ENCODE measurements around the gene KRTAP10-6. TPM values are rescaled to one million over a fixed set of nuclear protein-coding genes. Genes with fewer than 3 reads are reported as not detected.
"Not testable (repeated sequence)": the region's sequence is repeated elsewhere in the genome, so short reads cannot be mapped to it uniquely, and the experiment has no call there.

The KRTAP10-6 gene
- total RNA-seq, 1 donor from 2014 or later = not detected

GRCh38 chr21:44558695-44559094 lies 33.6 kb downstream of the KRTAP10-6 start, which contains the start of gene KRTAP10-3:
KRTAP10-3 (minus strand) TSS chr21:44558795; CDS start chr21:44558715, 80 bp downstream.
- Mint-ChIP-seq H3K36me3 (no peaks in the 10 kb centered on the region), H3K27ac (no peak within 1 kb of the TSS), H3K27me3 (peaks cover 10% of the 10 kb centered on the region), H3K9me3 (no peaks in the 10 kb centered on the region), H3K4me1 (ENCODE audit: unreplicated experiment) (no peaks in the 10 kb centered on the region), H3K4me3 (no peak within 1 kb of the TSS)
- DNase-seq (ENCODE audit: extremely low spot score, unreplicated experiment) = no peak
- TF ChIP-seq, protein P1, sequence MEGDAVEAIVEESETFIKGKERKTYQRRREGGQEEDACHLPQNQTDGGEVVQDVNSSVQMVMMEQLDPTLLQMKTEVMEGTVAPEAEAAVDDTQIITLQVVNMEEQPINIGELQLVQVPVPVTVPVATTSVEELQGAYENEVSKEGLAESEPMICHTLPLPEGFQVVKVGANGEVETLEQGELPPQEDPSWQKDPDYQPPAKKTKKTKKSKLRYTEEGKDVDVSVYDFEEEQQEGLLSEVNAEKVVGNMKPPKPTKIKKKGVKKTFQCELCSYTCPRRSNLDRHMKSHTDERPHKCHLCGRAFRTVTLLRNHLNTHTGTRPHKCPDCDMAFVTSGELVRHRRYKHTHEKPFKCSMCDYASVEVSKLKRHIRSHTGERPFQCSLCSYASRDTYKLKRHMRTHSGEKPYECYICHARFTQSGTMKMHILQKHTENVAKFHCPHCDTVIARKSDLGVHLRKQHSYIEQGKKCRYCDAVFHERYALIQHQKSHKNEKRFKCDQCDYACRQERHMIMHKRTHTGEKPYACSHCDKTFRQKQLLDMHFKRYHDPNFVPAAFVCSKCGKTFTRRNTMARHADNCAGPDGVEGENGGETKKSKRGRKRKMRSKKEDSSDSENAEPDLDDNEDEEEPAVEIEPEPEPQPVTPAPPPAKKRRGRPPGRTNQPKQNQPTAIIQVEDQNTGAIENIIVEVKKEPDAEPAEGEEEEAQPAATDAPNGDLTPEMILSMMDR (conservative IDR thresholded peaks at IDR 0.05) = no peak

GRCh38 chr21:44558329-44558675 lies 34.0 kb downstream of the KRTAP10-6 start:
- not testable (repeated sequence) for H3K4me3 Mint-ChIP-seq; H3K36me3 Mint-ChIP-seq; H3K9me3 Mint-ChIP-seq; H3K27ac Mint-ChIP-seq; H3K4me1 Mint-ChIP-seq (ENCODE audit: unreplicated experiment); DNase-seq (ENCODE audit: extremely low spot score, unreplicated experiment)
- H3K27me3 Mint-ChIP-seq = peaks cover 10% of the 10 kb centered on the region

GRCh38 chr21:44557491-44558328 lies 34.6 kb downstream of the KRTAP10-6 start:
- Mint-ChIP-seq H3K36me3 (no peaks in the 10 kb centered on the region), H3K4me3 (no peak overlapping the region), H3K27me3 (peaks cover 10% of the 10 kb centered on the region), H3K9me3 (no peaks in the 10 kb centered on the region), H3K27ac (no peak overlapping the region), H3K4me1 (ENCODE audit: unreplicated experiment) (no peaks in the 10 kb centered on the region)
- TF ChIP-seq, protein P1 (conservative IDR thresholded peaks at IDR 0.05) = no peak
- no peak for DNase-seq (ENCODE audit: extremely low spot score, unreplicated experiment)

GRCh38 chr21:44556879-44557278 lies 35.4 kb downstream of the KRTAP10-6 start:
- no peaks in the 10 kb centered on the region for H3K4me1 Mint-ChIP-seq (ENCODE audit: unreplicated experiment)

DNA sequence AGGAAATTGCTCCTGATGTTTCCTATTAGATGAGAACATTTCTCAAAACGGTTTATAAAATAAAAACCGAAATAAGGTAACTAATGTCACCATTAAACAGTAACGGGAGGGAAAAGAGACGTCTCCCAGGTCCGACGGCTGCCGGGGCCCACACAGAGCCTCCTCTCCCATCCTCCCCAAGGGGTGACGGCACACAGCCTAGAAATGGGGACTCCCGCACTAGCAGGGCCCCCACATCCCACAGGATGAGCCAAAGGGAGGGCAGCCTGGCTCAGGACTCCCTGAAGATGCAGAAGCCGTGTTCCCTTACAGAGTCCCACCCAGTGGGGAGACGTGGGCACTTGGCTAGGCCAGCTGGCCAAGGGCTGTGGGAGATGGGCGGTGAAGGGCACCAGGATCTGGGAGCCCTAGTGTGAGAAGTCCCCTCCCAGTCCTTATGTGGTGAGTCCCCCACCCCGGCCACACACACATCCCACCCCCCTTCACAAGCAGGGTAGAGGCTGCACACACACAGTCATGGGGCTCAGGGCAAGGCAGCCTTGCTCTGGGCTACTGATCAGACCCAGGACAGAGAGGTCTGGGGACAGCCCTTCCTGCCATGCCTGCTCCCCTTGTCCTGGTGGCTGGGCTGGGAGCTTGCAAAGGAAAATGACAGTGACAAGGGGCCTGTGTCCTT lies 37.0 kb downstream of the KRTAP10-6 start:
- no peaks in the 10 kb centered on the region for H3K9me3 Mint-ChIP-seq
- H3K4me3 Mint-ChIP-seq = no peak overlapping the region
- TF ChIP-seq, protein P1 (conservative IDR thresholded peaks at IDR 0.05) = no peak
- peaks cover 5% of the 10 kb centered on the region for H3K4me1 Mint-ChIP-seq (ENCODE audit: unreplicated experiment)
- H3K27me3 Mint-ChIP-seq = peaks cover 4% of the 10 kb centered on the region
- no peaks in the 10 kb centered on the region for H3K36me3 Mint-ChIP-seq
- no peak for DNase-seq (ENCODE audit: extremely low spot score, unreplicated experiment)
- H3K27ac Mint-ChIP-seq = no peak overlapping the region

More at GRCh38 chr21:44556879-44557278, 35.4 kb downstream of the KRTAP10-6 start:
- Mint-ChIP-seq H3K27me3 (peaks cover 8% of the 10 kb centered on the region), H3K27ac (no peak overlapping the region), H3K4me3 (no peak overlapping the region), H3K9me3 (no peaks in the 10 kb centered on the region), H3K36me3 (no peaks in the 10 kb centered on the region)
- TF ChIP-seq, protein P1 (conservative IDR thresholded peaks at IDR 0.05) = no peak
- no peak for DNase-seq (ENCODE audit: extremely low spot score, unreplicated experiment)

GRCh38 chr21:44552681-44553080 lies 39.6 kb downstream of the KRTAP10-6 start:
- H3K27me3 Mint-ChIP-seq = no peaks in the 10 kb centered on the region
- TF ChIP-seq, protein P1 (conservative IDR thresholded peaks at IDR 0.05) = no peak

More at GRCh38 chr21:44552681-44553080, 39.6 kb downstream of the KRTAP10-6 start:
- Mint-ChIP-seq H3K4me1 (ENCODE audit: unreplicated experiment) (peaks cover 20% of the 10 kb centered on the region), H3K27ac (no peak overlapping the region), H3K9me3 (no peaks in the 10 kb centered on the region), H3K4me3 (no peak overlapping the region), H3K36me3 (no peaks in the 10 kb centered on the region)
- no peak for DNase-seq (ENCODE audit: extremely low spot score, unreplicated experiment)

All from type B pancreatic cell (in vitro differentiated cells).